Measurements from ENCODE around the gene ZFYVE27.
A peak's percentile ranks its signal among the peaks of the same experiment; 100 is the strongest.

Gene ZFYVE27

DNA sequence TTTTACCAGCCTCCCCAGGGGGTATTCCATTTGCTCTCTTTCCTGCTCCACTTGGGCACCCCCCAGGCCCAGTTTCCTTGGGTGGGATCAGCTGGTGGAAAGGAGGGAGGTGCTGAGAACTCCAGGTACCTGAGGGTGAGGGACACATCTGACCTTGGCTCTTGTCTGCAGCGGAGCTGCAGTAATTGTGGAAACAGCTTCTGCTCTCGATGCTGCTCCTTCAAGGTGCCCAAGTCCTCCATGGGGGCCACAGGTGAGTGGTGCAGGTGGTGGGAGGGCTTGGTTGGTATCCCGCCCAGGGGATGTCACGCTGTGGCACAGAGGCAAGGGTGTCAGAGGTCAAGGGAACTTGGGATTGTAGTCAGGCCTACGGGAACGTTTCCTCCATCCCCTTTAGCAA, 20.5 kb downstream of the ZFYVE27 start:
- Histone ChIP-seq H3K4me3 (IDR thresholded peaks at IDR 0.05; ENCODE audit: insufficient read depth, low read depth, low read length) (no peak overlapping the region), H3K4me1 (ENCODE audit: low read depth, poor library complexity, severe bottlenecking) (no peaks in the 10 kb centered on the region), H3K79me2 (ENCODE audit: insufficient read depth, low read depth) (no peaks in the 10 kb centered on the region), H3K27ac (no peak overlapping the region), H3K36me3 (ENCODE audit: insufficient read depth) (no peaks in the 10 kb centered on the region), H3K9ac (no peak overlapping the region), H2AFZ (ENCODE audit: low read depth) (no peak overlapping the region), H4K20me1 (ENCODE audit: insufficient read depth) (no peaks in the 10 kb centered on the region), H3K27me3 (ENCODE audit: insufficient read depth, low read depth) (no peaks in the 10 kb centered on the region), H3K4me2 (no peak overlapping the region)
- TF ChIP-seq, protein P1, sequence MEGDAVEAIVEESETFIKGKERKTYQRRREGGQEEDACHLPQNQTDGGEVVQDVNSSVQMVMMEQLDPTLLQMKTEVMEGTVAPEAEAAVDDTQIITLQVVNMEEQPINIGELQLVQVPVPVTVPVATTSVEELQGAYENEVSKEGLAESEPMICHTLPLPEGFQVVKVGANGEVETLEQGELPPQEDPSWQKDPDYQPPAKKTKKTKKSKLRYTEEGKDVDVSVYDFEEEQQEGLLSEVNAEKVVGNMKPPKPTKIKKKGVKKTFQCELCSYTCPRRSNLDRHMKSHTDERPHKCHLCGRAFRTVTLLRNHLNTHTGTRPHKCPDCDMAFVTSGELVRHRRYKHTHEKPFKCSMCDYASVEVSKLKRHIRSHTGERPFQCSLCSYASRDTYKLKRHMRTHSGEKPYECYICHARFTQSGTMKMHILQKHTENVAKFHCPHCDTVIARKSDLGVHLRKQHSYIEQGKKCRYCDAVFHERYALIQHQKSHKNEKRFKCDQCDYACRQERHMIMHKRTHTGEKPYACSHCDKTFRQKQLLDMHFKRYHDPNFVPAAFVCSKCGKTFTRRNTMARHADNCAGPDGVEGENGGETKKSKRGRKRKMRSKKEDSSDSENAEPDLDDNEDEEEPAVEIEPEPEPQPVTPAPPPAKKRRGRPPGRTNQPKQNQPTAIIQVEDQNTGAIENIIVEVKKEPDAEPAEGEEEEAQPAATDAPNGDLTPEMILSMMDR (conservative IDR thresholded peaks at IDR 0.05; ENCODE audit: low read depth, low read length), result no peak

DNA sequence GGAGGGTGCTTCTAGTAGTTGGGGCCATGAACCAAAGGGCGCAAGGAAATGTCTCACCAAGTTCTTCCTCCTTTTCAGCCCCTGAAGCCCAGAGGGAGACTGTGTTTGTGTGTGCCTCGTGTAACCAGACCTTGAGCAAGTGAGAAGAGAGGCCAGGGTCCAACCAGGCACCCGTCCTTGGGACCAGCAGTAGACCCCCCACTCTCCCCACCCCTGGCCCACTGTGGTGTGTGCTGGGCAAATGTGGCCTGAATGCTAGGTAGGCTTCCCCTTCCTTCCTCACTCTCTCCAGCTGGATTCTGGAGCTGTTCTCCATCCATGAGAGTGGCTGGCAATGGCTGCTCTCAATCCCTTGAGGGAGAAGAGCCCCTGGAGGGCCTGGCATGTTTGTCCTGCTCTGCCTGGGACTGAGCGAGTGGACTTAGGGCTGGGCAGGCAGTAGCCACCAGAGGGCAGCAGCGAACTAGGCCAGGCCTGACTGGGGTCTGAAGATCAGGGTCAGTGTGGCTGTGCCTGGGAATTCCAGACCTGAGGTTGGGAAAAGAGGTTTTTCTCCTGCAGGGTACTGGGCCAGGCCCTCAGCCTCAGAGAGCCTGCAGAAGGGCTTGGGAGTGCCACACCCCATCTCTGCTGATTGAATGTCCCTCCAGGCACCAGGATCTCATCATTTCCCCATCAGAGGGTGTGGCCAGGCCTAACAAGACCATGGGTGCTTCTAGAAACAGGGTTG, 22.4 kb downstream of the ZFYVE27 start:
- H3K79me2 ChIP-seq (ENCODE audit: insufficient read depth, low read depth), result no peaks in the 10 kb centered on the region

DNA sequence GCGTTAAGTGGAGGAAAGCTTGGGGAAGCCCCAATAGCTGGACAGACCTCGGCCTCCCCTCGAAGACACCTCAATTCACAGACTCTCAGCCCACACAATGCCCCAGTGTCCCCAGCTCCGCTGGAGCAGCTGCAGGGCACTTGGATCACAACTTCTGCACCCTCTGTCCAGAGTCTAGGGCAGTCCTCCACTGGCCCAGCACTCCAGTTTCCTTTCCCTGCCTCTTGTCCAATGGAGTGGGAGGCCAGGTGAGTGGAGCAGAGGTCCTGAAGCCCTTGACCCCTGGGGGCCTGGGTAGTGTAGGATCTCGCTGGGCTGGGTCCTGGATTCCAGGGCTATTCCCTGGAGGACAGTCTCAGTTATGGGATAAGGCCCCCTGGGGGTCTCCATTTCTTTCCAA, 23.0 kb downstream of the ZFYVE27 start:
- no peak overlapping the region for H3K4me3 ChIP-seq (IDR thresholded peaks at IDR 0.05; ENCODE audit: insufficient read depth, low read depth, low read length)
- H3K27ac ChIP-seq, result no peak overlapping the region
- no peaks in the 10 kb centered on the region for H3K79me2 ChIP-seq (ENCODE audit: insufficient read depth, low read depth)
- H2AFZ ChIP-seq (ENCODE audit: low read depth), result no peak overlapping the region
- no peak overlapping the region for H3K9ac ChIP-seq
- H3K27me3 ChIP-seq (ENCODE audit: insufficient read depth, low read depth), result no peaks in the 10 kb centered on the region
- H4K20me1 ChIP-seq (ENCODE audit: insufficient read depth), result no peaks in the 10 kb centered on the region
- TF ChIP-seq, protein P1 (conservative IDR thresholded peaks at IDR 0.05; ENCODE audit: low read depth, low read length), result no peak
- H3K4me2 ChIP-seq, result no peak overlapping the region
- peaks cover 3% of the 10 kb centered on the region for H3K4me1 ChIP-seq (ENCODE audit: low read depth, poor library complexity, severe bottlenecking)
- no peaks in the 10 kb centered on the region for H3K36me3 ChIP-seq (ENCODE audit: insufficient read depth)

More for the DNA sequence above, 22.4 kb downstream of the ZFYVE27 start:
- no peaks in the 10 kb centered on the region for H4K20me1 ChIP-seq (ENCODE audit: insufficient read depth)
- no peaks in the 10 kb centered on the region for H3K27me3 ChIP-seq (ENCODE audit: insufficient read depth, low read depth)
- H2AFZ ChIP-seq (ENCODE audit: low read depth), result no peak overlapping the region
- no peak overlapping the region for H3K4me2 ChIP-seq
- no peaks in the 10 kb centered on the region for H3K36me3 ChIP-seq (ENCODE audit: insufficient read depth)
- no peak overlapping the region for H3K27ac ChIP-seq
- no peak overlapping the region for H3K9ac ChIP-seq
- H3K4me3 ChIP-seq (IDR thresholded peaks at IDR 0.05; ENCODE audit: insufficient read depth, low read depth, low read length), result no peak overlapping the region
- TF ChIP-seq, protein P1 (conservative IDR thresholded peaks at IDR 0.05; ENCODE audit: low read depth, low read length), result peak; percentile 79
- H3K4me1 ChIP-seq (ENCODE audit: low read depth, poor library complexity, severe bottlenecking), result no peaks in the 10 kb centered on the region

DNA sequence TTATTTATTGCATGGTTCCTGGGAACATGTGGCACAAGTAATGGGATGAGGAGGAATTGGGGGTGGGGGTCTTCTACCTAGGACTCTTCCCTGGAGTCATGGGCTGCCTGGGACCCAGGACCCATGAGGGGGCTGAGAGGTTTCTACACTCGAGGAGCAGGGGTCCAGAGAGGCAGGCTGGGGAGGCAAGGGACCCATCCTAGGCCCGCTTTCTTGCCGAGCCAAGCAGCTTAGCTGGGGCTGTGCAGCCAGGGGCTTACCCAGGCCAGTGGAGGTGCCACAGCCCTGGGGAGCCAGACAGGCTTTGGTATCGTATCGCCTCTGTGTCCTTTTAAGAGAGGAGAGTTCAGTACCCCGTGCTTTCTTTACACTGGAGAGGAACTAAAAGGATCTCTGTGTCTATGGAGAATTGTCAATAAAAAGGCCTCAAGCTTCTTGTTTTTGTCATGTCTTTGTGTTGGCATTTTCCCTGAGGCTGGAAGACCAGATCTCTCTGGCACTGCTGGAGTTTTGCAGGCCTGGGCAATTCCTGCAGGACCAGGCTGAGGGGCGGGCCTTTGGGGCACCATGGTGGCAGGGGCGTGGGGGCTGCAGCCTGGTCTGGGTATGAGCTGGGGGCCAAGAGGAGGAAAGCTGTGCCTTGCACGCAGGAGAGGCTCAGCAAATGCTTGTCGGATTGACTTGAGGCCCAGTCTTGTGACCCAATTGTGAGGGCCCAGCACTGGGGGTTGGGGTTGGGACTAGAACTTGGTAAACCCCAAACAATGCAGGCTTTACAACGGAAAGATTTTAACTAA, 23.7 kb downstream of the ZFYVE27 start:
- Histone ChIP-seq H3K9ac (no peak overlapping the region), H3K36me3 (ENCODE audit: insufficient read depth) (no peaks in the 10 kb centered on the region), H4K20me1 (ENCODE audit: insufficient read depth) (no peaks in the 10 kb centered on the region), H2AFZ (ENCODE audit: low read depth) (no peak overlapping the region), H3K27ac (no peak overlapping the region), H3K79me2 (ENCODE audit: insufficient read depth, low read depth) (no peaks in the 10 kb centered on the region), H3K27me3 (ENCODE audit: insufficient read depth, low read depth) (no peaks in the 10 kb centered on the region), H3K4me1 (ENCODE audit: low read depth, poor library complexity, severe bottlenecking) (peaks cover 3% of the 10 kb centered on the region), H3K4me3 (IDR thresholded peaks at IDR 0.05; ENCODE audit: insufficient read depth, low read depth, low read length) (no peak overlapping the region), H3K4me2 (no peak overlapping the region)
- TF ChIP-seq, protein P1 (conservative IDR thresholded peaks at IDR 0.05; ENCODE audit: low read depth, low read length), result no peak

All from KMS-11 (cell line).